ACHN (cell line): ENCODE data around the gene MAML3.
A peak's percentile ranks its signal among the peaks of the same experiment; 100 is the strongest.

Experiments used
- DNase-seq: peaks from one replicate; pipeline ENCODE4 v3.0.0-alpha.2; 2015
- in situ Hi-C: cut with HindIII; loops from 2 replicates; pipeline ENCODE4 v1.10.0; 2017; ENCODE audit warnings: low sequenced_read_pairs, low pct_ligation_motif_present, low pct_unique_long_range_greater_than_20kb

MAML3 gene

DNA sequence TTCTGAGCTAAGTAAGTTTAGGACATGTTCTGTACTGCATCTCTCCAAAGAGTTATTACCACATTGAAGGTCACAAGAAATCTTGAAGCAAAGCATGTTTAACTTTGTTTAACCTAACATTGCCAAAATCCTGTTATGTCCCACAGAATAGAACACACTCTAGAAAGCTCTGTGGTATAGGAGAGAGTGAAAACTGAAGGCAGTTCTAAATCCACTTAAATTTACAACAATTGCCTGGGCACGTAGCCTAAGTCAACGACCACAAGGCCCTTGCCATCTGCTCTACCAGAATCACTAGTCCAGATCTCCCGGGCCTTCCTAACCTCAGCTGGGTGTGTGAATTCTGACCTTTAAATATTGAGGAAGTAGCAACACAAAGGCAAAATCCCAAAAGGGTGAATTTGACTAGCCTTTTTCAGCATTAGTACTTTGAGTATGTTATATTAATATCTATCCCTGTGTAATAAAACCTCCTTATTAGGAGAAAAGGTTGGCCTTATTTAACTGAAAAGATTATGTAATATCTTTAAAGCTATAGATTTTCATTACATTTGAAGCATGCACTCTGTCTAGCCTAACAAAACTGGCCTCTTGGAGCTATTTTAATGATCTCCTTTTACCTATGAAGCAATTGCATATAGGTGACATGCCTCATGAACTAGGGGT, 4.5 kb upstream of the MAML3 start:
- DNase-seq: no peak
- in situ Hi-C loops: no loop called here

DNA sequence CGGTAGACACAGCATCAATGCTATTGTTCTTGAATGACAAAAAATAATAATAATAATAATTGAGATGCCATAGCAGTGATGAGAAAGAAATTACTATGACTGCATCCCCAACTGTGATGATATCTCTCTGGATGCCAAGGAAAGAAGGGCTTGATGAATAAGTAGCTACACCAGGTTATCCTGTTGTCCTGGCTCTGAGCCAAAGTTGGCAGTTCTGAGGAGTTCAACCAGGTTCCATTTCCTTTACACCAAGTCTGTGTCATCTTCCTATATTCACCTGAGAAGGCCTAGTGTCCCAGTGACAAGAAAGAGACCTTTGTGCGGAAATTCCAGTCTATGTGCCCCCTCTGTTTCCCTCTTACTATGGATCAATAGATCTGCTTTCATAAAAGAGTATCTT, 3.4 kb upstream of the MAML3 start:
- in situ Hi-C loops: no loop called here
- DNase-seq: no peak

DNA sequence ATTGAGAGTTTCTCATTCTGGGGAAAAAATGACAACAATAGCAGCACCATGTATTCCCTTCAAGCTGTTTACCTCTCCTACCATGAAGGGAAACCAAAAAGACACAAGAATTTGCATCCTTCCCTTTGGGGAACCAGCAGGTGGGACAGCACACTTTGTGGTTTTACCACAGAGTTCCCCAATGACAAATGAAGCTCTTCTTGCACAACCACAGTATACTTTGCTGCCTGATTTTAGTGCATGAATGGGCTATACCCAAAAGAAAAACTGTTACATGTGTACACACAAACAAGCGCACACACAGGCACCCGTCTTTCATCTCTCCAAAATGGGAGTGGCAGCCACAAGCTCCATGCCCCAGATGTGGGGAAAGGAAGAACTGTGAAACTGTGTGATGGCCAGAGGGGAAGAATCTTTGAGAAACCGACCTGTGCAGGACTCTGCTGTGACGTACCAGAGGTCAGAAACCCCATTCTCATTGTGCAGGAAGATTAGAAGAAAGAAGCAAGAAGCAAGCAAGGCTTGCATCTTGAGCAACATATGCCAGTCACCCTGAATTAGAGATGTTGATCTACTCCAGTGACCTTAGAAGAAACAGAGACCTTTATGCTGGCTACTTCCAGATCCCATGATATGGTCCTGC, 2.7 kb upstream of the MAML3 start:
- in situ Hi-C loops: no loop called here
- no peak for DNase-seq

DNA sequence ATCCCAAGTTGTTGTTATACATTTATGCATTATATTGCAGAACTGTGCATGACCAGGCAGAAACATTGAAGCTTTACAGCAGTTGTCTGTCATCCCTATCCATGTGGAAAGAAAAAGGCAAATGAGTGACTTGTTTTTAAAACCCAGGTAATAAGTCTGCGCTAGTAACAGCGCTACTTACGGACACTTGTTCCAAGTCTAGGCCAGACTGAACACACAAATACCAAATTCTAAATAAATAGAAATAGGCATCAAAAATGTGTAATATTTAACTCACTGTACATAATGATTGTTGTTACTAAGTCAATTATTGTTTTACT, 548 bp upstream of the MAML3 start:
- in situ Hi-C loops: no loop called here
- no peak for DNase-seq

DNA sequence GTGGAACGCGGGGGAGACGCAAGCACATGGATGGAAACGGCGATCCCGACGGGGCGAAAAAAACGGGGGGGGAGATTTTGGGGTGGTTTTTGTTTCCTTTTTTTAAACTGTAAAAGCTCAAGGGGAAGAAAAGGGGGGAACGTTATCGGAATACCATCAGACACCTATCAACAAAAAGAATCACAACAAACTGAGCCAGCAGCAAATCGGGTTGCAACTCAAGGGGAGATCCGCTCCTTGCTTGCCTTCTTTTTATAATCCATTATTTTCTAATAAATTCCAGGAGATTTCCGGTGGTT, 616 bp downstream of the MAML3 start:
- in situ Hi-C loops: no loop called here
- DNase-seq: no peak

DNA sequence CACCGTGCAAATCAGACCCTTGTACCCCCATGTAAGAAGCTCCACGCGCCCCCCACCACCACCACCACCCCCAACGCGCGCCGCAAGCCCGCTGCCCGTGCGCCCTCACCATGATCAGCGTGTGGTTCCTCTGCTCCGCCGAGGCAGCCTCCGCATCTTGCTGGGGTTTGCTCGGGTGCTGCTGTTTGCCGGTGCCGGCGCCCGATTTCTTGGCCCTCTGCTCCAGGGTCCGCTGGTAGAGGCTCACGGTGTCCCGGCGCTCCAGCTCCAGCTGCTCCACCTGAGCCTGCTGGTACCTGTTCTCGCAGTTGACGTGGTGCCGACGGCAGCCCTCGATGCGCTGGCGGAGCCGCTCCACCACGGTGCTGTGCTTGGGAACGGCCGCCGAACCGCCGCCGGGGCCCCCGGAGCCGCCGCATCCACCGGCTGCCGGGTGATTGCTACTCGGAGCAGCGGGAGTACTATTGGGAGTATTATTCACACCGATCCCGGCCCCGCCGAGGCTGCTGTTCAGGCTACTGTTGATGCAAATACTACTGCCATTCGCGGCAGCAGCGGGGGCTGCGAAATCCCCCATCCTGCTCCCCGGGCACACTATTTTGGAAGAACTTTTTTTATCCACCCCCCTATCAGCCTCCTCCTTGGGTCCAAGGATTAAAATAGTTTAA, 1.1 kb downstream of the MAML3 start:
- peak; percentile 14 for DNase-seq
- in situ Hi-C loops: no loop called here

DNA sequence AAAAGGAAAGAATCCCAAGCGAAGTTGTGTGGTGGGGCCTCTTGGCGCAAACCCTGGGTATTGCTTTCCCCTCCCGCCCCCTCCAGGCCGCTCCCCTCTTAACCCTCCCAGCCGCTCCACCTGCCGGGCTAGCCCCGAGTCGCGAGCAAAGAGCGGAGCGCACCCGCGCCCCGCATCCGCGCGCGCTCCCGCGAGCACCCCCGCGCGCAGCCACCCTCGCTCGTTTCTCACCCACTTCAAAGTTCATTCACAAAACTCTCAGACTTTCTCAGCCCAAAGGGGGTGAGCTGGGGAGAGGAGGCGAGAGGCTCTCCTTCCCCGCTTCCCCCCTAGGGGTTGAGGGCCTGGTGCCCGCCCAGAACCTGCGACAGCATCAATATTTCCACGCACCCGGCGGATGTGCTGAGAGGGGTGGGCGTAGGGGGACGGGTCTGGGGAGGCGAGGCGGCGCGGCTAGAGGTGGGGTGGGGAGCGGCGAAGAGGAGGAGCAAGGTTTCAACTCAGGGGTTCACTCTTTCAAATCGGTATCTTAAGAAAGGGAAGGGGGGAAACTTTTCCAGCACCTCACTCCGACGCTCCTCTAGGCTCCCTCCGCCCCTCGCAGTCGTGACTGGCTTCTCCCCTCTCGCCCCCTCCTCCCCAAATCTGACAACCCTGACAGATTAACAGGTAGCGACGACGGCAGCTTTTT, 1.8 kb downstream of the MAML3 start:
- in situ Hi-C loops: no loop called here
- no peak for DNase-seq

DNA sequence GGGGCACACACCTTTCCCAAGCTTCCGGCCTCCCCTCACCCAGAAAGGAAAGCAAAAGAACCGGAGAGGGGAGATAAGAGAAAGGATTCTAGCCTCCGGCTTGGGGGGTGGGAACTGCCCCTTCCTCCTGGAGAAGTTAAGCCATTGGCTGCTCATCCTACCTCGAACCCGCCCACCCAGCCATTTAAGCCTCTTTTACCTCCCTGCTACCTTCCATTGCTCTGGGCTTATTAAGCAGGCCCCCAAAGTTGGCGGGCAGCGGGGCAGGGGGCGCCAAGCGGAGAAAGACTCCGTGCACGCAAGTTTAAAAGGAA, 2.3 kb downstream of the MAML3 start:
- DNase-seq: peak; percentile 70
- in situ Hi-C loops: no loop called here

DNA sequence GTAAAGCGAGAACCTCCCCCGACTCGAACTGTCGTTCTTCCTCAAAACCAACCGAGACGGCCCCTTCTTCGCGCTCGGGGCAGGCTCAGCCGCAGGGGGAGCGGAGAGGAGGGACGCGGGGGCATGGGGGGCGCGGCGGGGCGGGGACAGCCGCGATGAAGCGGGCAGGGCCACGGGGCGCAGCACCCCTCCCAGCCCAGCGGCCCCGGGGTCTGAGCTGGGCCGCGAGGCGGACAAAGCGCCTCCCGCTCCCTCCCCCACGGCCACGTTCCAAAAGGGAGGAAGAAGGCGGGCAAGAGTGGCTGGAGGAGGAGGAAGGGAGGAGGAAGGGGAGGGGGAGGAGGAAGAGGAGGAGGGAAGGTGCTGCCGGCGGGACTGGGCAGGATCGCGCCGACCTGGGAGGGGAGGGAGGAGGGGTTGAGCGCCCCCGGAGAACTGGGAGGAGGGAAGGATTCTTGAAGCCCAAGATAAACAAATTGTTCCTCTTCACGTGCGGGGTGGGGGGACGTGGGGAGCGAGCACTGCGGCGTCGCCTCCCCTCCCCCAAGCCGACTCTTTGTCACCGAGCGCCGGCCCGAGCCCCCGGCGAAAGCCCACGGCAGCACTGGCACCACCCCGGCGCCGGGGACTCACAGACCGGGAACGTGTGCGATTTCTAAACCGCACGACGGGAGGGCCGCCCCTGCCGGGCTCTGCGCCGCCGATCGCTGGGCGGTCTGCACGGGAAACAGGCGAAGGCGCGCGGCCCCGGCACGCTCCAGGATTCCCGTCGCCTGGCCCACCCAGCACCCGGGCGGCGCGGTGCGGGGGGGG, 2.9 kb downstream of the MAML3 start:
- in situ Hi-C loops: no loop called here
- peak; percentile 61 for DNase-seq

DNA sequence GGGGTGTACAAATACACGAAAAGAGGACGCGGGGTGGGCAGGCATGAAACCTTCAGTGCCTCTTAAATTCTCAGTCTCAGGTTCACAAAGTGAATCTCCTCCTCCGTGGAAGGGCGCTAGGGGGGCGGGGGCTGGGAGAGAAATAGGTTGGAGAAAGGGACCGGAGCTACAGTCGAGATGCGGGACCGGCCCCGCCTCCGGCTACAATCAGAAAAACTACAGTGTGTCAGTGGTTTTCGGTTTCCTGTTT, 3.4 kb downstream of the MAML3 start:
- peak; percentile 72 for DNase-seq
- in situ Hi-C loops: no loop called here

DNA sequence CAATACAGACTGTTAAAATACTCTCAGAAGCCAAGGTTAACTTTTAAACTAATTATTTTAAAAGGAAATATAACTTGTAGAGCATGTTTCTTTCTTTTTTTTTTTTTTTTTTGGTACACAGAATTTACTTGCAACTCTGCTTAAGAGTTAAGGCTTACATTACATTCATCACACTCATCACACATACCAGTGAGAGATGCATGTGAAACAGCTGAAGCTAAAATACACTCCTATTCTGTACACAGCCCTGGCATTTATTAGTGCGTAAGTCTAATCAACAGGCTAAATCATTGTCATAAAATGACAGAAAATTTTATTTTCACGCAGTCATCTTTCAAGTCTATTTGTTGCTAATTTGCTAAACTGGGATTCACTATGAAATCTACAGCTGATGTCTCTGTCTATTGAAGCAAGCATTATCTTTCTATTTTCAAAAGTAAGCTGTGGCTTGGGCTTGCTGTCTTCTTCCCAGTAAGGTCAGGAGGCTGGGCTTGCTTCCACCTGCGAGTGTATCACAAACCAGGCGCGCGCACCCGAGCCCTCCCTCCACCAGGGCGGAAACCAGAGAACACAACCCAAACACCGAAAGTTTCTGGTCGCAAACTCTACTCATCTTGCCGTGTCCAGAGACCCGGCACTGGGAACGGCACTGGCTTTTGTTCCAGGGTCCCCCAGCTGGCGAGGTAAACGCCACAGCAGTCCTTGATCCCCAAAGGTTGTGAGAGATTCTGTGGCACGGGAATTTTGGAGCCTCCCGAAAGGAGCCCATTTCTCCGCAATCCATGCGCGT, 3.9 kb downstream of the MAML3 start:
- DNase-seq: peak; percentile 24
- in situ Hi-C loops: no loop called here

DNA sequence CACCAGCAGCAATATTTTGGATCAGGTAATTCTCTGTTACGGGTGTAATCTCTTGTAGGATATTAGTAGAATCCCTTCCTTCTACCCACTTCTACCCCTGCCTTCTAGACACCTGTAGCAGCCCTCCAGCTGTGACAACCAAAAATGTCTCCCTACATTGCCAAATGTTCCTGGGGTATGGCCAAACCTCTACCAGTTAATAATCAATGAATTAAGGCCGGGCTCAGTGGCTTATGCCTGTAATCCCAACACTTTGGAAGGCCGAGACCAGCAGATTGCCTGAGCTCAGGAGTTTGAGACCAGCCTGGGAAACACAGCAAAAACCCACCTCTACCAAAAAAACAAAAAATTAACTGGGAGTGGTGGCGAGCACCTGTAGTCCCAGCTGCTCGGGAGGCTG, 9.9 kb downstream of the MAML3 start:
- in situ Hi-C loops: no loop called here
- no peak for DNase-seq

DNA sequence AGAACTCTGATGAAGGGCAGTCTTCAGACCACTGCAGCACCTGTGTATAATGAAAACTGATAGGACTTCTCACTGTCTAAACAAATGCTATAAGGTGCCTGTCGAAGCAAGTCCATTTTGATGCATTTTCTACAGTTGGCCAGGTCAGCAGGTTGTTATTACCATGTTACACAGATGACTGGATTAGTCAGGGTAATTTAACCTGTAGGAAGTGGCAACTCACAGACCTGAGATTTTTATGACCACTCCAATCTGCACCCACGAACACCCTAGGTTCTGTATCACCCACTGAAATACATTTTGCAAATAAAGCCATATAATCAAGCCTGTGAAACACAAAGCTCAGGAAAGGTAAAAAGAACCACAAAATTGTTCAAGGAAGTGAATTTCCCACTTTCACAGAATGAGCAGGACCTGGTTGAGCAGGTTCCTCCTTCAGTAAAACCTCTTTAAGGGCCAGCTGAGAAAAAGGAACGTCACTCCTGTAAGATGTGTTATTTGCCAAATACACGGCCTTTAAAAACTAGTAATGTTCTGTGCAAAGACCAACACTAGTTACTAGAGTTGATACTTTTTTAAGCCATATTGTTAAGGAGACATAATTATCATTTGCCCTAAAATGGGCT, 12.7 kb downstream of the MAML3 start:
- no peak for DNase-seq
- in situ Hi-C loops: no loop called here

DNA sequence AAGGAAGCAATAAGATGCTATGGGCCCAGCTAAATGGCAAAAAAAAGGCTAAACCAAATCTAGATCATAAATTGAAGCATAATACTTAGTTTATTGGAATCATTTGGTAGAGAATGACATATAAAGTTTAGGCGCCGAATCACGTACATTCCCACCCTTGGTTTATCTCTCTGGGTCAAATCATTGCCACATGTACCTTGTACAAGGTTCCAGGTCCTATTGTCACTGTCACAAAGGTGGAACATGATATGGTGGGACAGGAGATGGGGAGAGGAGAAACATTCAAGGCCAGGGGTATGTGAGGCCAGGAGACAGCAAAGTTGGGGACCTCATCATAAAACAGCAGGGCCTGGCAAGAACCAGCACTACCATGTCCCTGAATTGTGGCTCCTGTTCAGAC, 13.4 kb downstream of the MAML3 start:
- in situ Hi-C loops: no loop called here
- no peak for DNase-seq

DNA sequence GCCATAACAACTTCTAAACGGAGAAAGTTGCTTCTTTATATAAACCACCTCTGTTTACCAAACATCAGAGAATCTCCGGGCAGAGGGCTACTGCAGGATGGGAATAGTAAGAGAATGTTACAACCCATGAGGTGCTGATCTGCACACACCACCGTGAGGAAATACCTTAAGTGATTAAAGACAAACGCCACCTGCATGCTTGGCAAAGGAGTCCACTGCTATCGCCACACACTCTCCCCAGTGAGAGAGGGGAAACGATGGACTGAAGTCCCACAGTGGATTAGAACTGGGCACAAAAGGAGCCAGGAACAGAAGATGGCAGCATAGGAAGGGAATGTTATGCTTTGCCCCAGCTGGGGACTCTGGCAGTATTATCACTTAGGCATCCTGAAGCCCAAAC, 15.6 kb downstream of the MAML3 start:
- no peak for DNase-seq
- in situ Hi-C loops: no loop called here

DNA sequence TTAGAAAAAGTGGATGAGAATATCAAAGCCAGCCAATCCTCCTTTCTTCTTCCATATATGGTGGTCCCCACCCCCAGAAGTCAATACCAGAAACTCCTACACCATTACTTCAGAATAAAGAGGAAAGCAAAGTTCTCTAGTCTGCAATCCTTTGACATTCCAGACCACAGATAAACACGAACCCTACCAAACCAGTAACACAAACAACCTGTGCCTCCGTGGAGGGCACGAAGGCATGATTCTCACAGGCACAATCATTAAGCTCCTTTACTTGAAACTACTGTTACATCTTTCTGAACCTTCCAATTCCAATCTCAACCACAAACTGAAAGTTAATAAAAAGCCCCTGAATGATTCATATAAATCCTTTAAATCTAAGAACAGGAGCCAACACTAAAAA, 16.3 kb downstream of the MAML3 start:
- in situ Hi-C loops: no loop called here
- DNase-seq: no peak

DNA sequence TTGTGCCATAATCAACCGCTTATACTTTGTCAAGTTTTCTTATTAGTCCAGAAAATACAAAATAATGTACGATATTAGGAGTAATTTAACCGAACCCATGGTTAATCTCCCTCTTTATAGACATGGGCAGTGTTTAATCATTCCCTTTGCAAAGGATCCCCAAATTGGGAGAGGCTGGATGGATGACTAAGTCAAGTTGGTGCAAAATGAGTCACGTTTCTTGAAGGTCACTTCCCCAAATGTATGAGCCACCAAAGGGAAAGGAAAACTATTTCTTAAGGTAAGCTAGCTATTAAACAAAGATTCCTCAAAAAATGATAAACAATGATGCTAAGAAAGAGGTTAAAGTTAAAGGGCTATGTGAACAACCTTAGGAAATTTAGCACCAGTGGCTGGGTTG, 17.5 kb downstream of the MAML3 start:
- in situ Hi-C loops: no loop called here
- no peak for DNase-seq

DNA sequence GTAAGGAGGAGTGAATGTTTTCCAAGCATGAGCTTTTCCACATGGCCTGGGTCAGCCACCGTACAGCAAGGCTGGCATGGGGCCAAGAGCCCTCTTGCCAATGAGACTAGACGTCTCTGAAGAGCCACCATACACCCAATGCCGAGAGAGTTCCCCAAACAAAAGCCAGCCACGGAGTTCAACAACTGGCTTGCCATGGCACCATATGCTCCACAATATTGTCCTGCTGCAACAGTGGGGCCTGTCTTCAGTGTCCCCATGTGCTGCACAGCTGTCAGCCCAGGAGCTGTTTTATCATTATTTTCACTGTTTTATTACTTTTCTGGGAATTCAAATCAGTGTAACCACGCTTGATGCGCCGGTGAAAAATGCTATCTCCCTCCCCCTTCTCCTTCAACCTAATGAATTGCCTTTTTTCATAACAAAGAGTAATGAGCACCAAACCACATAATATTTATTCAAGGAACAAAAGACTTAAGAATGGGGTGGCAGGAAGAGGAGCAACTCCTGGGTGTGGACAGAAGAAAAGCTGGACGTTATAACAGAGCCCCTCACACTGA, 18.4 kb downstream of the MAML3 start:
- in situ Hi-C loops: no loop called here
- DNase-seq: no peak
